ACHN (cell line): Measurements from ENCODE around the gene WWOX.

ENCODE experiments used
- DNase-seq: peaks from one replicate; pipeline ENCODE4 v3.0.0-alpha.2; 2015
- in situ Hi-C: cut with HindIII; loops from 2 replicates; pipeline ENCODE4 v1.10.0; 2017; ENCODE audit warnings: low sequenced_read_pairs, low pct_ligation_motif_present, low pct_unique_long_range_greater_than_20kb

Gene WWOX

GRCh38 chr16:78431004-78431670 lies 331.7 kb downstream of the WWOX start:
- no peak for DNase-seq
- in situ Hi-C loops: no loop called here

DNA sequence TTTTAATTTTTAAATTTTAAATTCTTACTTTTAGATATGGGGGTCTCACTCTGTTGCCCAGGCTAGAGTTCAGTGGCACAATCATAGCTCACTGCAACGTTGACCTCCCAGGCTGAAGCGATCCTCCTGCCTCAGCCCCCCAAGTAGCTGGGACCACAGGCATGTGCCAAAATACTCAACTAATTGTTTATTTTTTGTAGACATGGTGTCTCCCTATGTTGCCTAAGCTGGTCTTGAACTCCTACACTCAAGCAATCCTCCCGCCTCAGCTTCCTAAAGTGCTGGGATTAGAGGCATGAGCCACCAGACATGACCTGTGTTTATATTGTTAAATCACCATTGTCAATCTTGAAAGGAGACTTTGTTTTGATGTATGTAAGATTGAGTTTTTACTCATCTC lies 332.2 kb downstream of the WWOX start:
- in situ Hi-C loops: no loop called here
- DNase-seq: no peak

DNA sequence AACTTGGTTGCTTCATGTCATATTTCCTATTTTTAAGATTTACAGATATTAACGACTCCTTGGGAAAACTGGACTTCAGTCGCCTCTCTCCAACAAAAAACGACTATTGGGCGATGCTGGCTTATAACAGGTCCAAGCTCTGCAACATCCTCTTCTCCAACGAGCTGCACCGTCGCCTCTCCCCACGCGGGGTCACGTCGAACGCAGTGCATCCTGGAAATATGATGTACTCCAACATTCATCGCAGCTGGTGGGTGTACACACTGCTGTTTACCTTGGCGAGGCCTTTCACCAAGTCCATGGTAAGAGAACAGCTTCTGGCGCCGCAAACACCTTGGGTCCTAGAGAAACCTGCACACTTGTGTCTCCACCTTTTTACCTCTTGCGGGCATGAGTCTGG lies 333.0 kb downstream of the WWOX start:
- in situ Hi-C loops: no loop called here
- no peak for DNase-seq

- in situ Hi-C loops: no loop called here
- no peak for DNase-seq
Measured at GRCh38 chr16:78433116-78433515, 333.7 kb downstream of the WWOX start.

DNA sequence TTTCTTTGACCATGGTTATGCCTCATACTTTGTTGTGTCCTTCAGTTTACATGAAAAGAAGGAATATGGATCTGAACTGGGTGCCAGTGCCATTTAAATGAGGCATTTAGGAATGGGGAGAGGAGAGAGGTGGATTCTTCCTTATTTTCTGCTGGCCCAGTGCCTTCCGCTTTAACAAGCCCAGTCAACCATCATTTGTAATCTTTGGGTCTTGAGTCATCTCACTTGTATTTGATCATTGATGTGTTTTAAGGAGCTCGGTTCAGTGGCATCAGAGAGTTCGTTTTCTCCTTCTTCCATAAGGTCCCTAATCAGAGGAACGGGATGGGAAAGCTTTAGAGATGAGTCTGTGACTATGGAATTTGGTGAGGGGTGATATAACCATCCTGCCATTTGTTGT lies 334.9 kb downstream of the WWOX start:
- in situ Hi-C loops: no loop called here
- no peak for DNase-seq

- no peak for DNase-seq
- in situ Hi-C loops: no loop called here
Measured at GRCh38 chr16:78435260-78435659, 335.8 kb downstream of the WWOX start.

DNA sequence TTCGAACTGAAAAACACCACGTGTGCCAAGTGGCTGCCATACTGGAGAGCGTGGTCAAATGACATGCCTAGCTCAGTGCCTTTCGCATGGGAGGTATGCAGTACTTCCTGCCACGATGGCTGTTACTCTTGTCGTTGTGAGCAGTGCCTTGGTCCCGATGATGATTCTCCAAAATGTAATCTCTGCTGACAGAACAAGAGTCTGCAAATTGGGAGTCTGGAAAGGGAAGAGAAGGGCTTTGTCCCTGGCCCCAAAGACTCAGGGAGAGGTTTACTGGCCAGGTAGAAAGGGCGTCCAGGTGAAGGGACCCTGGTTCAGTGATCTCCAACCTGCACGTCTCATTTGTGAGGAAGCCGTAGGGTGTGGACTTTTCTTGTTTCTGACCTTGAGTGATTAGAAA lies 336.6 kb downstream of the WWOX start:
- DNase-seq: no peak
- in situ Hi-C loops: no loop called here

DNA sequence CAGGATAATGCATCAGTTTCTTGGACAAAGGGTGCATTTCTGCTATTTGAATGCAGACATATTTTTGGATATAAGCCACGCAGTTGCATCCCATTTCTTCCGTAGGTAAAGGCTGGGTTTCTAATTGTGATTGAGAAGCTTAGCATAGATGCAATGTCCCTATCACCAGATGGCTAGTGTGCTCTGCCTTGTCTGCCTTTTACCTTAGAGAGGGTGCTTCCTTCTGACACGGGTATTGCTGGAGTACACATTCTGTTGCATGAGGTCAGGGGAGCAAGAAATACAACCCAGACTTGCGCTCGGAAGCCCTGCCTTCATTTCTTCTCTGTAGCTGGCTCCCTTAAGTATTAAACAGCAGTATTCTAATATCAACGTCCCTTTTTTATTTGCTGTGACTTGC lies 337.4 kb downstream of the WWOX start:
- DNase-seq: no peak
- in situ Hi-C loops: no loop called here

- DNase-seq: peak; percentile 50
- in situ Hi-C loops: no loop called here
Measured at GRCh38 chr16:78437352-78437968, 338.0 kb downstream of the WWOX start.

DNA sequence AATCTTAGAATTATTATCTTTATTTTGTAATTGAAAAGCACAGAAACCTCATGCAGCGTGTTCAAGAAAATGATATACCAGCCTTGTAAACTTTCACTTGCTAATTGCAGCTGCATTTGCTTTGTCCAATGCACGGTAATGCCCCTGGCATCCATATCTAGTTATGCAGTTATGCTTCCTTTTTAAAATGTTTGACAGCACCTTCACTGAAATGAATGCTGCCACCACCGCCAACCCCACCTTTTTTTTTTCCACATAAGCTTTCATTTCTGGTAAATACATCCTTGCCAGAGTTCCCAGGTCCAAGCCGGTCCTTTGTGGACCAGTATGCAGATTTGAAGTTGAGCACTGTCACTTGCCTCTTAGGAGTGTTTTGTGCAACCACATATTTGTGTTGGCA lies 338.8 kb downstream of the WWOX start:
- DNase-seq: no peak
- in situ Hi-C loops: no loop called here

GRCh38 chr16:78438632-78439031 lies 339.2 kb downstream of the WWOX start:
- in situ Hi-C loops: no loop called here
- DNase-seq: no peak

DNA sequence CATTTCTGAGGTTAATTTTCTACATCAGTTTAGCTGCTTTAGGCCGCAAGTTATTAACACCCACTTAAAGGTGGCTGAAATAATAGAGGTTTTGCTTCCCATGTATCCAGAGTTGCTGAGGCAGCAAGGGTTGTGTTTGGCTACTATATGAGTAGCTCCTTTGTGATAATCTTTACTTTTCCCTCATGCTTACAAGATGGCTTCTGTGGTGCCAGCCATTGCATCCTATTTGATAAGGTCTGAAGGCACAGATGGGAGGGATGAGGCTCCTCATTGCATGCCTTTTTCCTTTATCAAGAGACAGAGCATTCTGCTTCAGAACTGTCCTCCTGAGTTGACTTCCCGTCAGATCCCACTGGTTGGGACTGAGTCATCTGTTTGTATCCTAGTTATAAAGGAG lies 340.2 kb downstream of the WWOX start:
- DNase-seq: no peak
- in situ Hi-C loops: no loop called here

GRCh38 chr16:78441298-78441697 lies 341.8 kb downstream of the WWOX start:
- in situ Hi-C loops: no loop called here
- DNase-seq: no peak

GRCh38 chr16:78443542-78444364 lies 344.3 kb downstream of the WWOX start:
- DNase-seq: no peak
- in situ Hi-C loops: no loop called here

DNA sequence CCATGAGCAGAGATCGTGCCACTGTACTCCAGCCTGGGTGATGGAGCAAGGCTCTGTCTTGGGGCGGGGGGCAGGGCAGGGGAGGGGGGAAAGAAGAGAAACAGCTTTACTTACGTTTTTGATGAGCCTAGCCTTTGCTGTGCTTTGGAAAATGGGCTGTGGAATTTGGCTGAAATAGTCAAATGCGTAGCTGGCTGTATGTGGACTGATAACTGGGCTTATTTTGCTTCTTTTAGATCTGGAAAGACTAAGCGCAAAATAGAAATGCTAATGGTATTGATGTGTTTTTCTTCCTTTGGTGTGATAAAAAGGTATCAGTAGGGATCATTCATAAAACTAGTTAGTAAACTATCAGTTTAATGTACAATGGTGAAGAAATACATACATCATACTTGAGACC lies 346.4 kb downstream of the WWOX start:
- DNase-seq: no peak
- in situ Hi-C loops: no loop called here

DNA sequence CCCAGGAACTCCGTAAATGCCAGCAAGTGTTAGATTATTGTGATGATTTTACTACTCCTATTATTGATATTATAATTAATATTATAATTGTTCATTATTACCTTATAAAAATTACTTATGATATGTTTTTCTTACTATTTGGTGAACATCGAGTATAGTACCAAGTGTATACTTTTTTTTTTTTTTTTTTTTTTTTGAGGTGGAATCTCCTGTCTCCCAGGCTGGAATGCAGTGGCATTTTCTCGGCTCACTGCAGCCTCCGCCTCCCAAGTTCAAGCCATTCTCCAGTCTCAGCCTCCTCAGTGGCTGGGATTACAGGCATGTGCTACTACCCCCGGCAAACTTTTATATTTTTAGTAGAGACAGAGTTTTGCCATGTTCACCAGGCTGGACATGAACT lies 347.0 kb downstream of the WWOX start:
- in situ Hi-C loops: no loop called here
- no peak for DNase-seq

DNA sequence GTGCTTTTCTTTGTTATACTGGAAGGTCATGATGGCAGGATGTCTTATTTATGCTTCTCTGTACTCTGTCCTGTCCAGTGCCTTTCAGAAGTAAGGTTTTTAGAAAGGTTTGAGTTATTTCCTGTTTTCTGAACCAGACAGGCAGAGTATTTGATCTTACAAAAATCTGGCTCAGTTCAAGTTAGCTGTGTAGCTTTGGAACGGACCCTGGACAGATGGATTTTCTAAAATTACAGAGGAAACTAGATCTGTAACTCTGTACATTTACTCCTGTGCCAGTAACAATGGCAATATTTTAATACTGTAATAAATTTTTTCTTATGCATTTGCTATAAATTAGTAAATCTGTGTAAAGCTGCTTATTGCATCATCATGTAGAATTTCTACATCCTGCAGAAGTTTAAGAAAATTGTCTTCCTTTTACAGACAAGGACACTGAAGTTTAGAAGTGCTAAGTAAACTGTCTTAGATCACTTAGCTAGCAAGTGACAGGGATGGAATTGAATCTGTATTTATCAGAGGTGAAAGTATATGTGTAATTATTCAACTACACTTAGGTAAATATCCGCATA lies 347.6 kb downstream of the WWOX start:
- no peak for DNase-seq
- in situ Hi-C loops: no loop called here

DNA sequence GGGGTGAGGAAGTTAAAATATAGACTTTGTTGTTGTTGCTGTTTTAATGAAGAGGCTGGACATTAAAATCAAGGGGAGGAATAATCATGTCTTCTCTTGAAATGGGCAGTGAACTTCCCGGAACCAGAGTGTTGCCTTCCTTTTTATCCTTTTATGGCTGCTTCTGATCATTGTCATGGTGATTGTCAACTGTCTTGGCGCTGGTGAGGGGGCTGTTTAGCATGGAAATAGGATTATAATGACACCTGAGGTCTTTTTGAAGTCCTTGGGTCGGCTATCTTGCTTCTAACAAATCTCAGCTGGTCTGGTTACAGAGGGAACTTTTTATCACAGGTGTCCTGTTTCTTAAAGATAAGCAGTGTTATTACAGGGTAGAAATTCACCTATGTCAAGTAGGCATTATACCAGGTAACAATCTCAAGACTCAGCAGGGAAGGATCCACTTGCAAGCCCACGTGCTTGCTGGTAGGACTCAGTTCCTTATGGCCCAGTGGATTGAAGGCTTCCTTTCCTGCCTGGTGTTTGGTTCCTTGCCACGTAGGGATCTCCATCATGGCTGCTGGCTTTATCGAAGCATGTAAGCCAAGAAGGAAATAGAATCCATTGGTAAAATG lies 349.3 kb downstream of the WWOX start:
- no peak for DNase-seq
- in situ Hi-C loops: no loop called here

DNA sequence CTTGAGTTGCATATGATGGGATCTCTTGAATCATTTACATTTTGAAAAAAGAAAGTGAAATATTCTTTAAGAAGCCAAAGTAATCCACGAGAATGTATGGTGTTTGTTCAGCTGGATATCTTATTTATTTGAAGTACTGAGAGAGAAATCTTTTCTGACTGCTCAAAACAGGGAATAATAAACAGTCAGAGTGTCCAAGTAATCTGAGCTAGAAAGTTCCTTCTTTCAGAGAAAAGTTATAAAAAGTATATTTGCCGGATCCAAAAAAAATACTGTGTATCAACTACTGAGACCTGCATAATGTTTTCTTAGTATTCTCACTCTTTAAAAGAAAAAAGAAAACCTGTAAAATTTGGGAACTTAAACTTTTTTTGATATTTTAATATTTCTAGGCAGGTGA lies 350.8 kb downstream of the WWOX start:
- in situ Hi-C loops: no loop called here

More for the DNA sequence above, 350.8 kb downstream of the WWOX start:
- DNase-seq: no peak
